ENCODE data around the gene NSL1. TPM values are rescaled to one million over a fixed set of nuclear protein-coding genes. Genes with fewer than 3 reads are reported as not detected.

NSL1 gene
- total and polyA plus RNA-seq, 9 of the 15 experiments (the other 6 are each of a cell fraction or from before 2014, with no cell fraction given), result 53.5 to 108 (median 59.1) TPM

- TF ChIP-seq ATF2 (CRISPR knock-in tag; IDR thresholded peaks at IDR 0.05), result 0 out of 2 replicates have a peak, but pooled peaks have one; percentile 51
- peak; percentile 30 for TF ChIP-seq CCNT2 (IDR thresholded peaks at IDR 0.05; ENCODE audit: borderline replicate concordance, extremely low read depth, insufficient read length, low read depth, low read length)
- TF ChIP-seq ZNF583 (CRISPR knock-in tag; IDR thresholded peaks at IDR 0.05), result no peak
- no peak for TF ChIP-seq ADNP (tag; IDR thresholded peaks at IDR 0.05)
- TF ChIP-seq KAT7 (CRISPR knock-in tag; IDR thresholded peaks at IDR 0.05; ENCODE audit: borderline replicate concordance), result peak; percentile 38; the same call in 1 of the 2 replicates
- TF ChIP-seq CREB3L1 (IDR thresholded peaks at IDR 0.05; ENCODE audit: borderline replicate concordance, low read depth), result peak; percentile 49; the same call in 1 of the 2 replicates
- TF ChIP-seq BRD9 (IDR thresholded peaks at IDR 0.05; ENCODE audit: low read depth, partially characterized antibody), result no peak
- no peak for TF ChIP-seq SLC30A9 (CRISPR knock-in tag; IDR thresholded peaks at IDR 0.05)
- TF ChIP-seq, protein P1, sequence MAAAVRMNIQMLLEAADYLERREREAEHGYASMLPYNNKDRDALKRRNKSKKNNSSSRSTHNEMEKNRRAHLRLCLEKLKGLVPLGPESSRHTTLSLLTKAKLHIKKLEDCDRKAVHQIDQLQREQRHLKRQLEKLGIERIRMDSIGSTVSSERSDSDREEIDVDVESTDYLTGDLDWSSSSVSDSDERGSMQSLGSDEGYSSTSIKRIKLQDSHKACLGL (CRISPR knock-in tag; IDR thresholded peaks at IDR 0.05; ENCODE audit: borderline replicate concordance, poor library complexity, severe bottlenecking), result peak; percentile 60
- no peak for TF ChIP-seq SAFB2 (IDR thresholded peaks at IDR 0.05; ENCODE audit: borderline replicate concordance, low read depth, low read length, severe bottlenecking)
- no peak; a peak in 1 of 4 replicates for TF ChIP-seq KDM1A (IDR thresholded peaks at IDR 0.05)
- TF ChIP-seq FOXA1 (IDR thresholded peaks at IDR 0.05; ENCODE audit: borderline replicate concordance), result no peak
- TF ChIP-seq DMBX1 (CRISPR knock-in tag; IDR thresholded peaks at IDR 0.05; ENCODE audit: borderline replicate concordance), result 0 out of 2 replicates have a peak, but pooled peaks have one; percentile 49
- peak in 1 of 2 experiments; percentile 85; a peak in 2 of 4 replicates for TF ChIP-seq HDAC1 (IDR thresholded peaks at IDR 0.05)
- TF ChIP-seq RAD51 (IDR thresholded peaks at IDR 0.05; ENCODE audit: borderline replicate concordance, low read depth), result peak; percentile 70; the same call in 1 of the 2 replicates
- no peak for TF ChIP-seq ZNF764 (CRISPR knock-in tag; IDR thresholded peaks at IDR 0.05; ENCODE audit: low read depth)
- TF ChIP-seq, protein P2, sequence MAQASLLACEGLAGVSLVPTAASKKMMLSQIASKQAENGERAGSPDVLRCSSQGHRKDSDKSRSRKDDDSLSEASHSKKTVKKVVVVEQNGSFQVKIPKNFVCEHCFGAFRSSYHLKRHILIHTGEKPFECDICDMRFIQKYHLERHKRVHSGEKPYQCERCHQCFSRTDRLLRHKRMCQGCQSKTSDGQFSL (CRISPR knock-in tag; IDR thresholded peaks at IDR 0.05), result peak; percentile 87
- TF ChIP-seq, protein P2 (tag; IDR thresholded peaks at IDR 0.05), result no peak
- TF ChIP-seq RBM14 (IDR thresholded peaks at IDR 0.05; ENCODE audit: borderline replicate concordance, insufficient read depth, low read depth, low read length), result 0 out of 2 replicates have a peak, but pooled peaks have one; percentile 52
- peak; percentile 72 for TF ChIP-seq USF2 (CRISPR knock-in tag; IDR thresholded peaks at IDR 0.05)
- TF ChIP-seq PREB (CRISPR knock-in tag; IDR thresholded peaks at IDR 0.05), result no peak
These were observed 92.4 kb downstream of the NSL1 start (continued) for GRCh38 chr1:212699104-212699624.

Measured in K562 (cell line).